ENCODE data around the gene TGIF2. TPM values are rescaled to one million over a fixed set of nuclear protein-coding genes. Genes with fewer than 3 reads are reported as not detected.

The TGIF2 gene
- total and polyA plus RNA-seq, 2 experiments from 2014 or later = 6.7 to 9.3 TPM

DNA sequence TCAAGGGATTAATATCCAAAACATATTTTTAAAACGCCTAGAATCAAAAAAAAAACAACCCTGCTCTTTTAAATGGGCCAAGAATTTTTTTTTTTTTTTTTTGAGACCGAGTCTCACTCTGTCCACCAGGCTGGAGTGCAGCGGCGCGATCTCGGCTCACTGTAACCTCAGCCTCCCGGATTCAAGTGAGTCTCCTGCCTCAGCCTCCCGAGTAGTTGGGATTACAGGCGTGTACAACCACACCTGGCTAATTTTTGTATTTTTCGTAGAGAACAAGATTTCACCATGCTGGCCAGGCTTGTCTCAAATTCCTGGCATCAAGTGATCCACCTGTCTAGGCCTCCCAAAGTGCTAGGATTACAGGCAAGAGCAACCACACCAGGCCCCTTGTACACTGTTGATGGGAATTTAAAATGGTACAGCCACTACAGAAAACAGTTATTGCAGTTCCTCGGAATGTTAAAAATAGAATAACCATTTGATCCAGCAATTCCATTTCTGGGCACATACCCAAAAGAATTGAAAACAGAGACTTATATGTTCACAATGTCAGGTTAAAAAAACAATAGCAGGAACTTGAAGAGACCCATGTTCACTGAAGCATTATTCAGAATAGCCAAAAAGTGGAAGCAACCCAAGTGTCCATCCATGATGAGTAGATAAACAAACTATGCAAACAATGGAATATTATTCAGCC, 35.2 kb upstream of the TGIF2 start:
- H3K27me3 ChIP-seq (replicated peaks; ENCODE audit: insufficient read depth) = no peaks in the 10 kb centered on the region
- 78 to 79% methylated on average over 11 of the region's 11 CpGs for WGBS, 2 experiments (ENCODE audit: low coverage in 1 of 2, low lambda C conversion rate in 2 of 2, missing lambda C conversion rate in 2 of 2)
- peaks cover 19% of the 10 kb centered on the region for H3K79me2 ChIP-seq (ENCODE audit: insufficient read depth)
- TF ChIP-seq EZH2 (IDR thresholded peaks at IDR 0.05; ENCODE audit: insufficient read depth, poor library complexity, severe bottlenecking) = no peak
- no peak for TF ChIP-seq EZH2phosphoT487 (IDR thresholded peaks at IDR 0.05; ENCODE audit: insufficient read depth, low read depth)
- no peak overlapping the region for H3K27ac ChIP-seq
- H3K36me3 ChIP-seq (ENCODE audit: low read depth) = no peaks in the 10 kb centered on the region
- no peak for DNase-seq
- H3F3A ChIP-seq (ENCODE audit: insufficient read depth) = peaks cover 18% of the 10 kb centered on the region; the same call in 1 of the 2 replicates
- no peaks in the 10 kb centered on the region for H3K9me3 ChIP-seq (ENCODE audit: low read depth)
- H3K9me2 ChIP-seq (ENCODE audit: insufficient read depth) = no peaks in the 10 kb centered on the region
- H3K4me1 ChIP-seq (ENCODE audit: insufficient read depth) = peaks cover 7% of the 10 kb centered on the region
- H3K4me2 ChIP-seq (ENCODE audit: unreplicated experiment) = no peak overlapping the region
- no peak overlapping the region for H3K4me3 ChIP-seq
- no peak overlapping the region for H3K9ac ChIP-seq
- H4K20me1 ChIP-seq (ENCODE audit: insufficient read depth) = no peaks in the 10 kb centered on the region
- no peak overlapping the region for H2AFZ ChIP-seq
- in situ Hi-C loops (cut with MboI) = no loop called here

DNA sequence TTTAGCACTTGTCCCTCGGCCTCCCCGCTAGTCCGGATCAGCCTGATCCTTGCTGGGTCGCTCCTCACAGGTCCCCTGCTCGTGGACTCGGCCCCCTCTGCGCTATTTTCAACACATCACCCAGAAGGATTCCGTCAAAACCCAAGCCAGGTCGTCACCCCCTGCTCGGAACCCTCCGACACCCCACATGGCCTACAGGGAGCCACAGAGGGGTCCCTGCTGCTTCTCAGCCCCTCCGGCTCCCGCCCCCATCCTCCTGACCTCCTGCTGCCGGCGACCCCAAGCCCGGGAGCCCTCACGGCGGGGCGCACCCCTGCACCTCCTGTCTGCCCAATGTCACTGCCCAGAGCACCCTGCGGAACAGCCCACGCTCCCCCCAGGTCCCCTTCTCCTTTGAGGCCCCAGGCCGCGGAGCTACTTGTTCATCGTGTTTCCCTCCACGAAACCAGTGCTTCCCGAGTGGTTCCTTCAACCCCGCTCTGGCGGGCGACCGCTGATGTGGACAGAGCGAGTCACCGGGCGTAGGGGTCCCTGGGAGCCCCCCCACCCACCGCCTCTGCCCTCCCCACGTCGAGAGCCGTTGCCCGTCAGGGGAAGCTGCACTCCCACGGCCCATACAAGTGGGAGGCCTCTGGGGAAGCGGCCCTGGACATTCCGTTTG, 32.7 kb upstream of the TGIF2 start:
- 61 to 64% methylated on average over 28 to 41 of the region's 41 CpGs for WGBS, 2 experiments (ENCODE audit: low coverage in 1 of 2, low lambda C conversion rate in 2 of 2, missing lambda C conversion rate in 2 of 2)
- peaks cover 43% of the 10 kb centered on the region for H3K79me2 ChIP-seq (ENCODE audit: insufficient read depth)
- H4K20me1 ChIP-seq (ENCODE audit: insufficient read depth) = 0 out of 2 replicates have a peak, but pooled peaks cover 4% of the 10 kb centered on the region
- peaks cover 8% of the 10 kb centered on the region; the same call in 1 of the 2 replicates for H3K36me3 ChIP-seq (ENCODE audit: low read depth)
- no peaks in the 10 kb centered on the region for H3K27me3 ChIP-seq (replicated peaks; ENCODE audit: insufficient read depth)
- H3K4me3 ChIP-seq = peak overlapping the region; percentile 97
- peak overlapping the region; percentile 85 for H2AFZ ChIP-seq
- no peak for DNase-seq
- peak overlapping the region; percentile 91 for H3K4me2 ChIP-seq (ENCODE audit: unreplicated experiment)
- H3K9ac ChIP-seq = peak overlapping the region; percentile 95
- in situ Hi-C loops (cut with MboI) = no loop called here
- H3K9me3 ChIP-seq (ENCODE audit: low read depth) = no peaks in the 10 kb centered on the region
- no peaks in the 10 kb centered on the region for H3K9me2 ChIP-seq (ENCODE audit: insufficient read depth)
- peaks cover 22% of the 10 kb centered on the region for H3K4me1 ChIP-seq (ENCODE audit: insufficient read depth)
- peak overlapping the region; percentile 88; the same call in 1 of the 2 replicates for H3K27ac ChIP-seq
- TF ChIP-seq EZH2 (IDR thresholded peaks at IDR 0.05; ENCODE audit: insufficient read depth, poor library complexity, severe bottlenecking) (no peak), EZH2phosphoT487 (IDR thresholded peaks at IDR 0.05; ENCODE audit: insufficient read depth, low read depth) (no peak)
- H3F3A ChIP-seq (ENCODE audit: insufficient read depth) = peaks cover 31% of the 10 kb centered on the region; the same call in 1 of the 2 replicates

DNA sequence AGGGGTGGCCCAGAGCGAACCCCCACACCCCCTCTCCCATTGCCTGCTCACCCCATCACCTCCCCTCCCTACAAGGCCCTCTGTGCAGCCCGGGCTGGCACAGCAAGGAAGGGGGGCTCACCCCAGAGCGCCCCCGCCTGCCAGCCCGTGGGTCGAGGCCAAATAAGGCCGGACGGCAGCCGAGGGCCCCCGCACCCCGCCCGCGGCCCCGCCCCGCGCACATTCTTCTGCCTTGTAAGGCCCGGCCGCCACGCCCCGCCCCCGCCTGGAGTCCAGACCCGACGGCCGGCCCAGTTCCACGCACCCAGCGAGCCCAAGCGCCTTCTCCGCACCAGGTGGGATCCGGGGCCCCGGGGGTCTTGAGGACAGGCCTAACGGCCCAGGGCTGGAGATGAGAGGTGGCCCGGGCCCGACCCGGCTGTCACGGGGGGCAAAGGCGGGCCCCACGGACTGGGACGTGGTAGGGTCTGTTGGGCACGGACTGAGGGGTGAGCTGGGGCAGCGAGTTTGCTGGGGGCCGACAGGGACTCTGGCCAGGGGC, 32.1 kb upstream of the TGIF2 start, which contains the start of gene MYL9:
MYL9 (plus strand) TSS at position 293 of the 541 bp plus-strand sequence. CDS start 3,366 bp downstream, outside the sequence.
- H2AFZ ChIP-seq = peak within 1 kb of the TSS; percentile 85
- TF ChIP-seq EZH2phosphoT487 (IDR thresholded peaks at IDR 0.05; ENCODE audit: insufficient read depth, low read depth) (no peak), EZH2 (IDR thresholded peaks at IDR 0.05; ENCODE audit: insufficient read depth, poor library complexity, severe bottlenecking) (no peak)
- peaks cover 22% of the 10 kb centered on the region for H3K4me1 ChIP-seq (ENCODE audit: insufficient read depth)
- DNase-seq = peak; percentile 90
- H3K27ac ChIP-seq = peak within 1 kb of the TSS; percentile 88
- peak within 1 kb of the TSS; percentile 95 for H3K9ac ChIP-seq
- peak within 1 kb of the TSS; percentile 91 for H3K4me2 ChIP-seq (ENCODE audit: unreplicated experiment)
- in situ Hi-C loops (cut with MboI) = no loop called here
- H3K9me2 ChIP-seq (ENCODE audit: insufficient read depth) = no peaks in the 10 kb centered on the region
- no peaks in the 10 kb centered on the region for H3K9me3 ChIP-seq (ENCODE audit: low read depth)
- peaks cover 49% of the 10 kb centered on the region for H3K79me2 ChIP-seq (ENCODE audit: insufficient read depth)
- H3F3A ChIP-seq (ENCODE audit: insufficient read depth) = peaks cover 33% of the 10 kb centered on the region; the same call in 1 of the 2 replicates
- peaks cover 12% of the 10 kb centered on the region; the same call in 1 of the 2 replicates for H3K36me3 ChIP-seq (ENCODE audit: low read depth)
- H4K20me1 ChIP-seq (ENCODE audit: insufficient read depth) = peaks cover 4% of the 10 kb centered on the region; the same call in 1 of the 2 replicates
- peak within 1 kb of the TSS; percentile 97 for H3K4me3 ChIP-seq
- H3K27me3 ChIP-seq (replicated peaks; ENCODE audit: insufficient read depth) = no peaks in the 10 kb centered on the region
- 0 to 2% methylated on average over 20 to 37 of the region's 41 CpGs for WGBS, 2 experiments (ENCODE audit: low coverage in 1 of 2, low lambda C conversion rate in 2 of 2, missing lambda C conversion rate in 2 of 2)

DNA sequence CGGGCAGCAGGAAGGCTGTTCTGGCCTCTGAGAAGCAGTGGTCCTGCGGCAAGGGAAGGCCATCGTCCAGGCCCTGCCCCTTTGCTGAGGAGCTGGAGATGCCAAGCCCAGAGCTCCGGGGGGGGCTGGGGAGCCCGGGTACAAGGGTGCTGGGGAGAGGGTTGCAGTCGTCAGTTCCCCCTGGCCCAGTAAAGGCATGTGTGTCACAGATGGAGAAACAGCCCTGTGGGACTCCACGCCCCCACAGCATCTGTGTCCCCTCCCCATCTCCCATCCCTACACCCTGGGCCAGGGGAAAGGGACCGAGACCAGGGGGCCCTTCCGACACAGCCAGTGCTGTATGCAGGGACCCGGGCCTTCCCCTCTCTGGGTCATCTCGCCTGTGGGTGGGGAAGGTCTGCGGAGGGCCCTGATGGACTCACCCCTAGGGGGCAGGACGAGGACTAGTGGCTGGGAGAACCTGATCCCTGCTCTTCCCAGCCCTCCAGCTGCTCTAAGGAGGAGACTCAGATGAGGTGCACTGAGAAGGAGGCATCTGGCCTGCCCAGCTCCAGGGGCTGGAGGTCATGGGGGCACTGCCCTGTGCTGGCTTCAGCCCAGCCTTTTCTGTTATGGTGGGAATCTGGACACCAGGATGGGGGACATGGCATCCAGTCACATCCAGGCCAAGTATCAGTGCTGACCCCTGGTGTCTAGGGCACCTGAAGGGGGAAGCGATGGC, 31.5 kb upstream of the TGIF2 start:
- Histone ChIP-seq H3K4me3 (peak overlapping the region; percentile 97), H2AFZ (peak overlapping the region; percentile 85), H3K9me2 (ENCODE audit: insufficient read depth) (no peaks in the 10 kb centered on the region), H3F3A (ENCODE audit: insufficient read depth) (peaks cover 39% of the 10 kb centered on the region), H3K9me3 (ENCODE audit: low read depth) (no peaks in the 10 kb centered on the region), H3K36me3 (ENCODE audit: low read depth) (peaks cover 19% of the 10 kb centered on the region; the same call in 1 of the 2 replicates), H4K20me1 (ENCODE audit: insufficient read depth) (peaks cover 4% of the 10 kb centered on the region; the same call in 1 of the 2 replicates), H3K9ac (peak overlapping the region; percentile 95), H3K27me3 (replicated peaks; ENCODE audit: insufficient read depth) (no peaks in the 10 kb centered on the region), H3K27ac (peak overlapping the region; percentile 88), H3K4me2 (ENCODE audit: unreplicated experiment) (peak overlapping the region; percentile 91), H3K4me1 (ENCODE audit: insufficient read depth) (peaks cover 22% of the 10 kb centered on the region), H3K79me2 (ENCODE audit: insufficient read depth) (peaks cover 49% of the 10 kb centered on the region)
- WGBS, 2 experiments (ENCODE audit: low coverage in 1 of 2, low lambda C conversion rate in 2 of 2, missing lambda C conversion rate in 2 of 2) = 8 to 11% methylated on average over 10 to 13 of the region's 14 CpGs
- TF ChIP-seq EZH2 (IDR thresholded peaks at IDR 0.05; ENCODE audit: insufficient read depth, poor library complexity, severe bottlenecking) (no peak), EZH2phosphoT487 (IDR thresholded peaks at IDR 0.05; ENCODE audit: insufficient read depth, low read depth) (no peak)
- in situ Hi-C loops (cut with MboI) = no loop called here
- DNase-seq = peak; percentile 80

All from GM23248 (cell line).